ENCODE data around the gene WDR7.

The WDR7 gene

GRCh38 chr18:56723706-56724105 is 72.5 kb downstream of the WDR7 start:
- DNase-seq: no peak

- no peak for DNase-seq
Observed at GRCh38 chr18:56726906-56727305, 75.7 kb downstream of the WDR7 start.

GRCh38 chr18:56727399-56727798 is 76.2 kb downstream of the WDR7 start:
- DNase-seq: no peak

- DNase-seq: no peak
Observed at GRCh38 chr18:56728741-56729140, 77.6 kb downstream of the WDR7 start.

GRCh38 chr18:56738184-56738583 is 87.0 kb downstream of the WDR7 start:
- no peak for DNase-seq

GRCh38 chr18:56739731-56740130 is 88.6 kb downstream of the WDR7 start:
- no peak for DNase-seq

GRCh38 chr18:56740645-56741044 is 89.5 kb downstream of the WDR7 start:
- DNase-seq: no peak

GRCh38 chr18:56741685-56742084 is 90.5 kb downstream of the WDR7 start:
- no peak for DNase-seq

- DNase-seq: no peak
Observed at GRCh38 chr18:56743115-56743514, 92.0 kb downstream of the WDR7 start.

- DNase-seq: no peak
Observed at GRCh38 chr18:56747032-56747658, 96.0 kb downstream of the WDR7 start.

- DNase-seq: no peak
Observed at GRCh38 chr18:56747857-56748256, 96.7 kb downstream of the WDR7 start.

GRCh38 chr18:56748698-56749268 is 97.6 kb downstream of the WDR7 start:
- DNase-seq: peak; percentile 33

GRCh38 chr18:56756966-56757365 is 105.8 kb downstream of the WDR7 start:
- peak; percentile 80 for DNase-seq

GRCh38 chr18:56770097-56770496 is 118.9 kb downstream of the WDR7 start:
- no peak for DNase-seq

- DNase-seq: no peak
Observed at GRCh38 chr18:56770873-56771272, 119.7 kb downstream of the WDR7 start.

GRCh38 chr18:56775701-56776100 is 124.5 kb downstream of the WDR7 start:
- no peak for DNase-seq

- no peak for DNase-seq
Observed at GRCh38 chr18:56787390-56787789, 136.2 kb downstream of the WDR7 start.

GRCh38 chr18:56789004-56789888 is 138.1 kb downstream of the WDR7 start:
- DNase-seq: no peak

GRCh38 chr18:56789889-56790180 is 138.7 kb downstream of the WDR7 start:
- no peak for DNase-seq

- DNase-seq: no peak
Observed at GRCh38 chr18:56795381-56795780, 144.2 kb downstream of the WDR7 start.

- no peak for DNase-seq
Observed at GRCh38 chr18:56799756-56800155, 148.6 kb downstream of the WDR7 start.

- DNase-seq: no peak
Observed at GRCh38 chr18:56803051-56803450, 151.9 kb downstream of the WDR7 start.

- DNase-seq: no peak
Observed at GRCh38 chr18:56804395-56804794, 153.2 kb downstream of the WDR7 start.

GRCh38 chr18:56807901-56808300 is 156.7 kb downstream of the WDR7 start:
- no peak for DNase-seq
